COLO829 (cell line): ENCODE measurements around the gene PAM.
"Not testable (repeated sequence)": the region's sequence is repeated elsewhere in the genome, so short reads cannot be mapped to it uniquely, and the experiment has no call there.

Experiments used
- DNase-seq: peaks from one replicate; pipeline ENCODE4 v3.0.0; 2012; ENCODE audit warnings: low spot score

Gene PAM

DNA sequence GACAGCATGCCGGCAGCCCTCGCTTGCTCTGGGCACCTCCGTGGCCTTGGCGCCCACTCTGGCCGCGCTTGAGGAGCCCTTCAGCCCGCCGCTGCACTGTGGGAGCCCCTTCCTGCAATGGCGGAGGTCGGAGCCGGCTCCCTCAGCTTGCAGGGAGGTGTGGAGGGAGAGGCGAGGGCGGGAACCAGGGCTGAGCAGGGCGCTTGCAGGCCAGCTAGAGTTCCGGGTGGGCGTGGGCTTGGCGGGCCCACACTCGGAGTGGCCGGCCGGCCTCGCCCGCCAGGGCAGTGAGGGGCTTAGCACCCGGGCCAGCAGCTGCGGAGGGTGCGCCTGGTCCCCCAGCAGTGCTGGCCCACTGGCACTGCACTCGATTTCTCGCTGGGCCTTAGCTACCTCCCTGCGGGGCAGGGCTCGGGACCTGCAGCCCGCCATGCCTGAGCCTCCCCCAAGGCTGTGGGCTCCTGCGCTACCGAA, 3.2 kb upstream of the PAM start:
- not testable (repeated sequence) for DNase-seq

DNA sequence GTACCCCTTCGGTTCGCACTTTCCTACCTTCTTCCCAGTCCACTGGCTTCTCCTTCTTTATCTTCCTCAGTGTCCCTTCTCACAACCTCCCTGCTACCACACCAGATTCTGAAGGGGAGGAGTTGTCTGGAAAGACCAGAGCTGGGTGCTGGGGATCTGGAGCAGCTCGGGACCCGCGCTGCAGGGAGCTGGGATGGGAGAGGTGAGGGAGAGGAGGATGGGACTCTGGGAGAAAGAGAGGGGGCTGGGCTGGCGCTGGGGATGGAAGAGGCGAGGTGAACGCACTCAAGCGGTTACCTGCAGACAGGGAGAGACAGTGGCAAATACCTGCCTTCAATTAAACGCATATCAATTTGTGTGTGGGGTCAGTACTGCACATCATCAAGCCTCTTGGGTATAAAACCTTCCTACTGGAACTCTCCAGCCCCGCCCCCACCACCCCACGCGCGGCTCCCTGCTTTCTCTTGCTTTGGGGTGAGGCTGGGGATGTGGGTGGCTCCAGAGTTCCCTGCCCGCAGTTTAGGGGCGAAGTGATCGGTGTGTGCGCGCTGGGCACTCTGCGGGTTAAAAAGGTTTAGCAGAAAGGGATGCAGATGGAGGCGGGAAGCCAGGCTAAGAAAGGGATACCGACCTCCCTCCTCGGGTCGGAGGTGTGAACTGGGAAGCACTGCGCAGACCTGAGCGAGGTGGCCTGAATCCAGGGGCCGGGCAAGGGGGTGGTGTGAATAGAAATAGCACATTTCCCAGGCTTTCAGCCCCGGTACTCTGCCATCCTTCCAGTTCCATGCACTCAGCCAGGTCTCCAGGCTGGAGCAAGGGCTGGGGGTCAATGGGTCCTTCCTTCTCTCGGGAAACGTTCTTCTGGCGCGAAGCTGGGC, 977 bp upstream of the PAM start:
- DNase-seq: no peak

DNA sequence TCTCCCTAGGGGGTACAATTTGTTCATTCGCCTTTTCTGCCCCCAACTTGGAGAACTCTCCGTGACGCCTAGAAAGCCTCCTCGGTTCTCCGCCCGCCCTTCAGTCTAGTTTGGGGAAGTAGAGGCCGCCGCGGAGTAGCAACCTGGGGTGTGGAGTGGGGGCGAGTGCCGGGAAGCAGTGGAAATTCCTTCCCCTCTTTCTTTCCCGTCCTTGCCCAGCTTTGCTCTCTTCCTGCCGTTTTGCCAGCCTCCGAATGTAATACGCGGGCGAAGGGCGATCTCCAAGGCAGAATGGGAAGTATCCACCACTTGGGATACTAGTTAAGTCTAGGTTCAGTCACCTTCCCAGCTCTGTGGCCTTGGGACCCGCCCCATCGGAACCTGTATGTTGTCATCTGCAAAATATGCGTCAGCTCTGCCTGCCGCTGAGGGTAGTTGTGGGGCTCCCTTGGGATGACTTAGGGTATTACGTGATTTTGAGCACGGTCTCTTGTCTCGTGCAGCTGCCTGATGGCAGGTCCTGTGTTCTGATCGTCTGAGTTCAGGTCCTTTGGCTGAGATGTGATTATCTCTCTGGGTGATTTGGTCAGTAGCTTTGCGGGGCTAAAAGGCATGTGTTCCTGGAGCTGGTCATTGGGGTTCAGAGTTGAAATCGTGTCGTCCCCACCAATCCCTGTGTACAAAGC, 724 bp downstream of the PAM start:
- no peak for DNase-seq

DNA sequence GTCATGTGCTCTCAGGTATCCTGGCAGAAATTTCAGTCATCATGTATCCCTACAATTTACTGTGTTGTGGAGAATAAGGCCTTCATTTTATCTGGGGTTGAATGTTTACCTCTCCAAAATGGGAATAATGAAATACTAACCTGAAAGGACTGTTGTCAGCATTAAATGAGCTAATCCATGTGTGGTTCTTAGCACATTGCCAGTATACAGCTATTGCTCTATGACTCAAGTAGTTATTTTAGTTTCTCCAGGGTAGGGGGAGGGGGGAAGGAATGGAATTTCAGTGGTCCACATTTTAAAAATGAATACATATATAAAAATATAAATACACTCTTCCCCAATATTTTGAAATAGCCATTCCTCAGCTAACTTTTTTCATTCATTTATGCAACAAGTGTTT, 3.5 kb downstream of the PAM start:
- no peak for DNase-seq

DNA sequence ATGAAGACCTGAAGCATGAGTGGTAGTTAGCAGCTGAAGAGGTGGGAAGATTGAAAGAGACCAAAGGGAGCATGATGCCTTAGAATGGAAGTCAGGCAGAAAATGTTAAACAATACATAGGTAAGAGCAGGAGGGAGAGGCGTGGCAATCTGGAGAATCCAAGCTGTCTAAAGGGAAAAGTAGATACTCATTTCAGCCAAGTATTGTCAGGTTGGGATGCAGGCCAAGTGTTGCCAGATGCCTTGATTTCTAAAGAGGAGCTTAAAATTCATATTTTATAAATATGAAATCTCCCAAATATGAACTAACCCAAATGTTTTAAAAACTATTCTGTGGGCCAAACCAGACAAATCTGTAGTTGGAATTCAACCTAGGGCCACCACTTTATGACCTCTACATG, 4.2 kb downstream of the PAM start:
- no peak for DNase-seq

- DNase-seq: no peak
Observed at GRCh38 chr5:102759700-102760099, 4.6 kb downstream of the PAM start.

DNA sequence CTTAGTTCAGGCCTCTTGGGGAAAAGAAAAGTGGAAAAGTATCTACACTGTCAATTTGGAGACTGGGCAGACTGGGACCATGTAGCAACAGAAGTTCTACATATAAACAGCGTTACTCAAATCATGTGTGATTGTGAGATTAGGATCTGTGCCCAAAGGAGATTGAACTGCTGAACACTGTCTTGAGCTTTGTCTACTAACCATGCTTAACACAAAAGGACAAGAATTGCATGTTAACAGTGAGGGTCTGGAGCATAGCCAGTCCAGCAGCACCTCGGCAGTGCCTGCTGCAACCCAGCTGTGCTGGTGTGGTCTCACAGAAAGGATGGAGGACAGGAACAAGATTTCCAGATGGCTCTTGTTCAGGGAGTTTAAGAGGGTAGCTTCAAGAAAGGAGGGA, 5.7 kb downstream of the PAM start:
- DNase-seq: no peak

- DNase-seq: no peak
Observed at GRCh38 chr5:102762095-102762534, 7.0 kb downstream of the PAM start.

GRCh38 chr5:102762562-102763227, 7.6 kb downstream of the PAM start:
- no peak for DNase-seq

- DNase-seq: no peak
Observed at GRCh38 chr5:102763734-102764133, 8.6 kb downstream of the PAM start.

- no peak for DNase-seq
Observed at GRCh38 chr5:102764381-102765004, 9.4 kb downstream of the PAM start.

DNA sequence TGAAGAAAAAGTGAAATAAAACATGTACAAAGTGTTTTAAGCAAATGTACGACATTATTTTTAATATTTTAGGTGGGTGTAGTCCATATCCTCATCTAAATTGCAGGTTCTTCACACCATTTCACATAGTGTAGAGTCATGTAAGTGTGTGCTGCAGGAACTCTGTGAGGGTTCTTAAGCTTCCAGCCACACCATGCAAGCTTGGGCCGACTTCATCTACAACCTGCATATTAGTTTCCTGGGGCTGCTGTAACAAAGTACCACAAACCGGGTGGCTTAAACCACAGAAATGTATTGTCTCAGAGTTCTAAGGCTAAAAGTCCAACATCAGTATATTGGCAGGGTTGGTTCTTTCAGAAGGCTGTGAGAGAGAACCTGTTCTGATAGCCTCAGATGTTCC, 10.2 kb downstream of the PAM start:
- no peak for DNase-seq

GRCh38 chr5:102766295-102767090, 11.4 kb downstream of the PAM start:
- no peak for DNase-seq

- DNase-seq: no peak
Observed at GRCh38 chr5:102767862-102768261, 12.8 kb downstream of the PAM start.

DNA sequence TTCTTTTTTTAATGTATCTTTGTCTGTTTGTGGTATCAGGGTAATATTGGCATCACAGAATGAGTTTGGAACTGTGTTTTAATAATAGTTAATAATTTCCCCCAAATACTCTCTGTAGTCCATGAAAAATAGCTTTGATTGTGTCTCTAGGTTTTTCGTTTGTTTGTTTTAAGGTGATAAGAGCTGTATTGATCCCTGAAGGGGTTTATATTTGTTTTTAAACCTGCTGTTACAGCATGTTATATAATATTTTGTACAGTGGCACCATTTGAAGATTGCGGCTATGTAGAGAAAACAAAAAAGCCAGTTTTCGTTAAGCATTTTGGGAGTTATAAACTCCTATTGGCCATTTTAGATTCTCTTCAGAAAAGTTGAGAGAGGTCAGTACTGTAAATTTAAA, 15.7 kb downstream of the PAM start:
- no peak for DNase-seq

- DNase-seq: no peak
Observed at GRCh38 chr5:102771435-102771834, 16.3 kb downstream of the PAM start.

DNA sequence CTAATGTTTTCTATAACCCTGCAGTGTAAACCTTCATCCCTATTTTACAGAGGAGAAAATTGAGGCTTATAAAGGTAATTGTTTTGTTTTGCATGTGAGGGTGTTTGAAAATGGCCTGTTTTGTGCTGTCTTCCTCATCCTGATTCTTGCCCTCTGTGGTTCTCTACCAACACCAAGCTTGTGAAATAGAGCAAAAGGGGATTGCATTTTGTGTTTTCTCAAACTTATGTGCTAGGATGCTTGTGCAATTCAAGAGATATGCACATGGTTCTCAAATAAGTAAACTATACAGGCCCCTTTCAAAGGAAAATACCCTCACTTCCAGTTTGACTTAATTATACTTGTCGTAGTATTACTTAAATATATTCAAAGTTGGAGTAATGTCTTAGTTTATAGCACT, 17.2 kb downstream of the PAM start:
- no peak for DNase-seq

DNA sequence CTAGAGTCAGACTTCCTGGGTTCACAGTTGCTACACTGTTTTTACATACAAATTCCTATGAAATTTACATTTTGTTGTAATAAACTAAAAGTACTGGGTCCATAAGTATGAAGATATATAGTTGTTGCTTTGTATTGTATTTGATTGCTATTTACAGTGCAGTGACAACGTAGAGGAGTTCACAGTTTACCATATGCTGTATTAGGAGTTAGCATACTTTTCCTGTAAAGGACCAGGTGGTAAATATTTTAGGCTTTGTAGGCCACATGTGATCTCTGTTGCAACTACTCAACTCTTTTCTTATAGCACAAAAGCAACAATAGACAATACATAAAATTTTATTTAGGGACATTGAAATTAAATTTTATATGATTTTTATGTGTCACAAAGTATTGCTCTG, 18.0 kb downstream of the PAM start:
- DNase-seq: no peak

DNA sequence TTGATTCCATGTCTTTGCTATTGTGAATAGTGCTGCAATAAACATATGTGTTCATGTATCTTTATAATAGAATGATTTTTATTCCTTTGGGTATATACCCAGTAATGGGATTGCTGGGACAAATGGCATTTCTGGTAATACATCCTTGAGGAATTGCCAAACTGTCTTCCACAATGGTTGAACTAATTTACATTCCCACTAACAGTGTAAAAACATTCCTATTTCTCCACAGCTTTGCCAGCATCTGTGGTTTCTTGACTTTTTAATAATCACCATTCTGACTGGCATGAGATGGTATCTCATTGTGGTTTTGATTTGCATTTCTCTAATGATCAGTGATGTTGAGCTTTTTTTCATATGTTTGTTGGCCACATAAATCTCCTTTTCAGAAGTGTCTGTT, 20.7 kb downstream of the PAM start:
- not testable (repeated sequence) for DNase-seq

DNA sequence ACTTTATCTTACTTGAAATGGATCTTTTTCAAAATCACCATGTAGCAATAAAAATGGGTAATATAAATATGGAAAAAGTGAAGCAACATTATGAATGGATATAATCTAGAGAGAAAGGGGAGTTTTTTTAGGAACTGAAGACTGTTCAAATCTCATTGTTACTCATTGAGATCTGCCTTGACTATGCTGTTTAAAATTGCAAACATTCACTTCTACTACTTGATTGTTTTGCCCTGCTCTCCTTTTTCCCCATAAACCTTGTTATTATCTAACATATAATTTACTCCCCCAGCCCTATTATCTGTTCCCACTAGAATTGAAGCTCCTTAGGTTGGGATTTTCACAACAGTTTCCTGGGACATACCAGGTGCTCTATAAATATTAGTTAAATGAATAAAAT, 22.0 kb downstream of the PAM start:
- no peak for DNase-seq

DNA sequence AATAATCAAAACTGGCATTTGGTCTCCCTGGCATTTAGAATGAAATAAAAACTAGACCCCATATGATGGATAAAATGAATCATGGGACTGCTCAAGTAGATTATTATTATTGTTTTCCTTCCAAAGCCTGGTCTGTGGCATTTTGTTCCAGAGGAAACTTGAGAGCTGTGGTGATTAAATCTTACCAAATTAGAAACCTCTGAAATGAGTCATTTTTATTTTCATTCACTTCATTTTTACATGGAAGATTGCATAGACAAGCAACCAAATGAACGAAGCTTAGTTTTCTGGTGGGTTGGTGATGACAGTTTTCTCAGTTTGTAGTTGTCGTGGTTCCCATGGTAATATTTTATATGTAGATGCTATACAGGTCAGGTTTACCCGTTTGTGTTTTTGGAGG, 23.4 kb downstream of the PAM start:
- DNase-seq: no peak

DNA sequence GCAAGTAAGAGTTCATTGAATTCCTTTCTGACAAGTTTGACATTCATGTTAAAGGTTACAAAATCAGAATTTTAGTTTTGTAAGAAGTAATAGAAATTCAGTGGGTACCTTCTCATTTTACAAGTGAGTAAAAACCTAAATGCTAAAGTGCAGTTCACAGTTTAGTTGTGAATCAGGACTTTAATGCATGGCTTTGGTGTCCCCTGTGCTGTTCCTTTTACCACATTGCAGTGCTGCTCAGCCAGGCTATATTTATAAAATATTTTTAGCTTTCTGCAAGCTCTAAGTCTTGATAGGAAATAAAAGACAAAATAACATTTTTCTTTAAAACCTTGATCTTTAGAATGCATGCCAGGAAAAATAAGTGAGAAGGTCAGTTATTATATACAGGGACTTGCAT, 26.3 kb downstream of the PAM start:
- no peak for DNase-seq
